Nephron progenitor cell (in vitro differentiated cells): ENCODE results near the gene CCDC154.
A peak's percentile ranks its signal among the peaks of the same experiment; 100 is the strongest.

Experiments used
- DNase-seq: peaks from one replicate; pipeline ENCODE4 v3.0.0; 2021
- H3K27ac Mint-ChIP-seq: 2 replicates; pipeline ENCODE4 v1.8.0; 2021; ENCODE audit warnings: mild to moderate bottlenecking, moderate library complexity, mixed read lengths
- H3K27me3 Mint-ChIP-seq: 2 replicates; pipeline ENCODE4 v1.8.0; 2021; ENCODE audit warnings: mild to moderate bottlenecking, low read depth, mixed read lengths; ENCODE audit not compliant: poor library complexity
- H3K36me3 Mint-ChIP-seq: 2 replicates; pipeline ENCODE4 v1.8.0; 2021; ENCODE audit warnings: low read depth, mixed read lengths
- H3K4me1 Mint-ChIP-seq: 2 replicates; pipeline ENCODE4 v1.8.0; 2021; ENCODE audit warnings: mixed read lengths
- H3K4me3 Mint-ChIP-seq: 2 replicates; pipeline ENCODE4 v1.8.0; 2021; ENCODE audit warnings: mild to moderate bottlenecking, moderate library complexity, mixed read lengths
- H3K9me3 Mint-ChIP-seq: 2 replicates; pipeline ENCODE4 v1.8.0; 2021; ENCODE audit warnings: mild to moderate bottlenecking, moderate library complexity, mixed read lengths
- CTCF ChIP-seq: fragments of 200-600 bp; sonication (generic); IDR thresholded peaks from 2 replicates; pipeline ENCODE4 v1.5.0; 2021; ENCODE audit warnings: antibody characterized with exemption

CCDC154 gene

GRCh38 chr16:1453316-1453715 is 9.0 kb upstream of the CCDC154 start:
- Mint-ChIP-seq H3K36me3 (peaks cover 4% of the 10 kb centered on the region), H3K4me3 (no peak overlapping the region), H3K27ac (no peak overlapping the region), H3K9me3 (no peaks in the 10 kb centered on the region), H3K4me1 (no peaks in the 10 kb centered on the region), H3K27me3 (no peaks in the 10 kb centered on the region)
- no peak for DNase-seq
- no peak for TF ChIP-seq CTCF

DNA sequence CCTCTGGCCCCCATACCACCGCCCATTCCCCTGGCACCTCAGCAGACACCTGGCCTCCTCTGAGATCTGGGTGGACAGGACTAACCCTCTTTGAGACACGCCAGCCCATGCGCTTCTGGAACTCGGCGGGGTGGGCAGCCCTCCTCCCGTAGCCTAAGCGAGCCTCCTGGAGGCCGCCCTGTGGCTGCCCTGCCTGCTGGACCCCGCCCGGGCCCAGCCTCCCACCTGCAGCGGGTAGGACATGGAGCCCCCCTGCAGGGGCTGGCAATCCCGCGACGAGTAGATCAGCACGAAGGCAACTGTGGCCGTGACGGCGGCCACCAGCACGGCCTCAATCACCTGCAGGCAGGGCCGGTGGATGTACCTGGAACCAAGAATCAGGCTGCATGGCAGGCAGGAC is 8.2 kb upstream of the CCDC154 start:
- TF ChIP-seq CTCF: no peak
- H3K36me3 Mint-ChIP-seq: peaks cover 4% of the 10 kb centered on the region
- no peaks in the 10 kb centered on the region for H3K4me1 Mint-ChIP-seq
- no peaks in the 10 kb centered on the region for H3K9me3 Mint-ChIP-seq
- H3K27ac Mint-ChIP-seq: no peak overlapping the region
- no peak overlapping the region for H3K4me3 Mint-ChIP-seq
- DNase-seq: no peak
- H3K27me3 Mint-ChIP-seq: no peaks in the 10 kb centered on the region

DNA sequence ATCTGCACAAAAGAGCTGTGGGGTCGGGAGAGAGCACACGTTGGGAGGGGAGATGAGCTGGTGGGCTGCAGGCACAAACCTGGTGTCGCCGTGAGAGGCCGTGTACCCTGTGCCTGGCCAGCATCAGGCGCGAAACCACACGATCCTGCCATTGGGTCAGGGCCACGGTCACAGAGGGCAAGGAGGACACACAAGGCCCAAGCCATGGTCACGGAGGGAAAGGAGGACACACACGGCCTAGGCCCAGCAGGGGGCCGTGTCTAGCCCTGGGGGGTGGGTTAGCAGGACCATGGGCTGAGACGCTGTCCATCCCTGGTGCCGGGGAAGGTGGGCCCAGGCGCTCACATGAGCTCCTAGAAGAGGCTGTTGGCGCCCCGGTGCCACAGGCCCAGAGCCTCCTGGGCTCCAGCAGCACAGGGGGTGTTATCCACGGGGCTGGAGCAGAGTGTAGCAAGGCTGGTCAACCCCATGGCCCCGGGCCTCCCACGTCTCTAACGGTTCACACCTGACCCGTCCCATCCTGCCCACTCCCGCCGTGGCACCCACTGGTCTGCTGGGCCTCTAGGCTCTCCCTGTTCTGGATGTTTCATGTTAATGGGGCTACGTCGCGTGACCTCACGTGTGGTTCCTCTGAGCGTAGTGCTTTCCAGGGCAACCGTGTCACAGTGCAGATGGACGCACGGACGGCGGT is 7.5 kb upstream of the CCDC154 start:
- DNase-seq: no peak
- H3K4me1 Mint-ChIP-seq: no peaks in the 10 kb centered on the region
- no peaks in the 10 kb centered on the region for H3K9me3 Mint-ChIP-seq
- no peak for TF ChIP-seq CTCF
- no peaks in the 10 kb centered on the region for H3K27me3 Mint-ChIP-seq
- no peak overlapping the region for H3K4me3 Mint-ChIP-seq
- peak overlapping the region; percentile 92 for H3K27ac Mint-ChIP-seq
- peaks cover 4% of the 10 kb centered on the region for H3K36me3 Mint-ChIP-seq

DNA sequence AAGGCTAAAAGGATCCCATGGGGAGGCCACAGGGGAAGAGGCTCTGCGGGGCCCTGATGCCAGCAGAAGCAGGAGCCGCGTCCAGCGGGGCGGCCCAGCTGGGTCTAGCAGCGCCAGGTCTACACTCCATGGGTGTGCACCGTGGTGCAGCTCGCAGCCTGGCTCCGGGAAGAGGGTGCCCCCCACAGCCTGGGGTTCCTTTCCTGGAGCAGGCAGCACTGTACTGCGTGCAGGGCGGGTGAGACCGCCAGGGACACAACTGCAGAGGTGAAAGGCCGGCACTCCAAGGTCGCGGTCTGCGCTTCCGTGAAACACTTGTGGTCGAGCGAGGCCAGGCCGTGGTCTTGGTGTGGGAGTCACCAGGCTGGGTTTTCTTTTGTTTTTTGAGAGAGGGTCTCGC is 6.5 kb upstream of the CCDC154 start:
- DNase-seq: no peak
- Mint-ChIP-seq H3K36me3 (peaks cover 4% of the 10 kb centered on the region), H3K27ac (no peak overlapping the region), H3K9me3 (no peaks in the 10 kb centered on the region), H3K4me1 (no peaks in the 10 kb centered on the region), H3K4me3 (no peak overlapping the region), H3K27me3 (no peaks in the 10 kb centered on the region)
- no peak for TF ChIP-seq CTCF

DNA sequence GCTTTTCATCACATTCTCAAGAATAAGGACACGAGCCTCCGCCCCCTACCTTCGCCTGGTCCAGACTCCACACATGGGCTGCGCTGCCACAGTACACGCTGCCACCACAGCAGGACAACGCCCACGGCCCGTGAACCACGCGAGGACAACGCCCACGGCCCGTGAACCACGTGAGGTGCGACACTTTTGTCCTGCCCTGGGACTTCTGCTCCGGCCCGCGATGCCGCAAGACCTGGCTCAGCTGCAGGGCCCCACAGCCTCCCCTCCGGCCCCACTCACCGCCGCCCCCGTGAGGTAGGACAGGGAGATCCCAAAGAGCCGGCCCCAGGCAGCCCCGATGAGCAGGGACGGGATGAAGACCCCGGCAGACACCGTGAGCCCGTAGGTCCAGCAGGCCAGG is 5.9 kb upstream of the CCDC154 start:
- peaks cover 4% of the 10 kb centered on the region for H3K36me3 Mint-ChIP-seq
- H3K27me3 Mint-ChIP-seq: no peaks in the 10 kb centered on the region

More for the DNA sequence above, 5.9 kb upstream of the CCDC154 start:
- no peaks in the 10 kb centered on the region for H3K4me1 Mint-ChIP-seq
- no peaks in the 10 kb centered on the region for H3K9me3 Mint-ChIP-seq
- DNase-seq: no peak
- no peak for TF ChIP-seq CTCF
- H3K27ac Mint-ChIP-seq: no peak overlapping the region
- H3K4me3 Mint-ChIP-seq: no peak overlapping the region
